Measurements from ENCODE around the gene RNF11. TPM values are rescaled to one million over a fixed set of nuclear protein-coding genes. Genes with fewer than 3 reads are reported as not detected.

Gene RNF11
- total and polyA plus RNA-seq, 7 donors = 44.6 to 123 (median 105) TPM

DNA sequence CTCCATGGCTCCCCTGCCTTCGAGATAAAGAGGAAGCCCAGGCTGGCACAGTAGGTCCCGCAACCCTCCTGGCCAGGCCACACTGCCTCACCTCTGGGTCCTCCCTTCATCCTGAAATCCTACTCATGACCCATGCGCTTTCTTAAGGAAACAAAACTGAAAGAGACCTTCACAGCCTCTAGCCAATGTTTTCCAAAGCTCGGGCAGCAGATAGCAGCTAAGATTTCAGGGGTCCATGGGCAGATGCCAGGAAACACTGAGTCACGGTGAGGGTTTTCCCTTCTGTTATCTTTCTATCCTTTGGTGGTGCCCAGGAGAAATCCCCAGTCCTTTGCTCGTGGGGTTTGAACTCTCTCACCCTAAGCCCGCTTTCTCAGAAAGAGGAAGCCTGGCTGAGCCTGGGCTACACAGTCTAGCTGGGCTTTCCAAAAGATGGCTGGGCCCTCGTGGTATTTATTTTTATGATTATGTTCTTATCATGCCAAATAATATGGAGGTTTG is 67.7 kb downstream of the RNF11 start:
- no peak for TF ChIP-seq POLR2AphosphoS5 (IDR thresholded peaks at IDR 0.05)
- TF ChIP-seq, protein P1, sequence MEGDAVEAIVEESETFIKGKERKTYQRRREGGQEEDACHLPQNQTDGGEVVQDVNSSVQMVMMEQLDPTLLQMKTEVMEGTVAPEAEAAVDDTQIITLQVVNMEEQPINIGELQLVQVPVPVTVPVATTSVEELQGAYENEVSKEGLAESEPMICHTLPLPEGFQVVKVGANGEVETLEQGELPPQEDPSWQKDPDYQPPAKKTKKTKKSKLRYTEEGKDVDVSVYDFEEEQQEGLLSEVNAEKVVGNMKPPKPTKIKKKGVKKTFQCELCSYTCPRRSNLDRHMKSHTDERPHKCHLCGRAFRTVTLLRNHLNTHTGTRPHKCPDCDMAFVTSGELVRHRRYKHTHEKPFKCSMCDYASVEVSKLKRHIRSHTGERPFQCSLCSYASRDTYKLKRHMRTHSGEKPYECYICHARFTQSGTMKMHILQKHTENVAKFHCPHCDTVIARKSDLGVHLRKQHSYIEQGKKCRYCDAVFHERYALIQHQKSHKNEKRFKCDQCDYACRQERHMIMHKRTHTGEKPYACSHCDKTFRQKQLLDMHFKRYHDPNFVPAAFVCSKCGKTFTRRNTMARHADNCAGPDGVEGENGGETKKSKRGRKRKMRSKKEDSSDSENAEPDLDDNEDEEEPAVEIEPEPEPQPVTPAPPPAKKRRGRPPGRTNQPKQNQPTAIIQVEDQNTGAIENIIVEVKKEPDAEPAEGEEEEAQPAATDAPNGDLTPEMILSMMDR (IDR thresholded peaks at IDR 0.05) = no peak
- no peak for TF ChIP-seq EP300 (IDR thresholded peaks at IDR 0.05)
- TF ChIP-seq POLR2A (IDR thresholded peaks at IDR 0.05) = no peak
- peak; percentile 45 for DNase-seq
- Histone ChIP-seq H3K27ac (no peak overlapping the region), H3K36me3 (no peaks in the 10 kb centered on the region), H3K27me3 (peaks cover 0 to 7% (median 0%) of the 10 kb centered on the region in 3 donors), H3K4me3 (no peak overlapping the region), H3K4me1 (no peaks in the 10 kb centered on the region), H3K9me3 (no peaks in the 10 kb centered on the region)
- intact Hi-C loops (cut with DNase I) = no loop called here
- 55 to 70% methylated on average over 8 of the region's 8 CpGs for whole genome bisulfite sequencing, 2 donors

DNA sequence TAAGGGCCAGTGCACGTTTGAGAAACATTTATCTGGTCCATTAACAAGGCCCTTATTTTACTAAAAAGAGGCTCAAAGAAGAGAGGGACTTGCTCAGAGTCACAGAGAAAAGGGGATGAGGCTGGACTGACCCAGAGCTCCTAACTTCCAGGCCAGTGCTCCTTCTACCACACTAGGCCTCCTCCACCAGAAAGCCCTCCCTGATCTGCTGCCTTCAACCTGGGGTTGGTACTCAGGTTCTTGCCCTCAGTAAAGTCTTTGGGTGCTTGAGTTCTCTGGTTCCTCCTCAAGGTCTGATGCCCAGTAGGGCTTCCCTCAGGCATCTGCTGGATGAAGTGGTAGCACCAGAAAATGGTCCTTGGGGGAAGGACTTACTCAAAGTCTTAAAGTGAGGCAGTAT is 68.3 kb downstream of the RNF11 start:
- H3K4me1 ChIP-seq = no peaks in the 10 kb centered on the region
- peaks cover 0 to 7% (median 0%) of the 10 kb centered on the region in 3 donors for H3K27me3 ChIP-seq
- intact Hi-C loops (cut with DNase I) = no loop called here
- TF ChIP-seq POLR2A (IDR thresholded peaks at IDR 0.05) = no peak
- TF ChIP-seq, protein P1 (IDR thresholded peaks at IDR 0.05) = no peak
- TF ChIP-seq EP300 (IDR thresholded peaks at IDR 0.05) = no peak
- no peak for TF ChIP-seq POLR2AphosphoS5 (IDR thresholded peaks at IDR 0.05)
- no peaks in the 10 kb centered on the region for H3K36me3 ChIP-seq
- DNase-seq = peak; percentile 28
- WGBS, 2 donors = 29 to 51% methylated on average over 1 of the region's 1 CpG
- no peak overlapping the region for H3K4me3 ChIP-seq
- no peak overlapping the region for H3K27ac ChIP-seq
- H3K9me3 ChIP-seq = no peaks in the 10 kb centered on the region

DNA sequence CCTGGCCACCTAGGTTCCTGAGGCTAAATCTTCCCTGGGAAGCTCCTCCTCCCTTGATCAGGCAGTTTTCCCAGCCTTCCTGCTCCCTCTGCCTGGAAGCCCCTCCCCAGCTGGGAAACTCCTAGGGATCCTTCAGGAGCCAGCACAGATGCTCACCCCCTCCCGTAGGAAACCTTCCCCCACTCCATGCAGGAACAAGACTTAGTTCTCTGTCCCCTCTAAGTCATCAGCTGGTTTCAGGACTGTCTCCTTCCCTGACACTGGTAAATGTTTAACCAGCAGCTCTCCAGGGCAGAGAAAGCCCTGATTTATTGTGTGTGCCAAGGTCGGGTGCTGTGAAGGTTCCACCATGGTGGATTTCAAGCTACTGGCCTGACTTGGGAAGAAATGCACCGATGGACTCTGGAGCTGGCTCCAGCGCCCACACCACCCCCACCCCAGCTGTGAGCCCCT is 69.3 kb downstream of the RNF11 start:
- Histone ChIP-seq H3K27me3 (peaks cover 0 to 4% (median 0%) of the 10 kb centered on the region in 3 donors), H3K4me3 (no peak overlapping the region), H3K9me3 (no peaks in the 10 kb centered on the region), H3K27ac (no peak overlapping the region), H3K4me1 (no peaks in the 10 kb centered on the region), H3K36me3 (no peaks in the 10 kb centered on the region)
- 18 to 64% methylated on average over 4 of the region's 4 CpGs for WGBS, 2 donors
- no peak for TF ChIP-seq POLR2A (IDR thresholded peaks at IDR 0.05)
- TF ChIP-seq, protein P1 (IDR thresholded peaks at IDR 0.05) = no peak
- no peak for TF ChIP-seq EP300 (IDR thresholded peaks at IDR 0.05)
- no peak for TF ChIP-seq POLR2AphosphoS5 (IDR thresholded peaks at IDR 0.05)
- intact Hi-C loops (cut with DNase I) = no loop called here
- peak; percentile 42 for DNase-seq

GRCh38 chr1:51306950-51307349 is 70.9 kb downstream of the RNF11 start:
- H3K4me3 ChIP-seq = no peak overlapping the region
- H3K9me3 ChIP-seq = no peaks in the 10 kb centered on the region
- no peak overlapping the region for H3K27ac ChIP-seq
- TF ChIP-seq POLR2AphosphoS5 (IDR thresholded peaks at IDR 0.05) (no peak), POLR2A (IDR thresholded peaks at IDR 0.05) (no peak), EP300 (IDR thresholded peaks at IDR 0.05) (no peak)
- TF ChIP-seq, protein P1 (IDR thresholded peaks at IDR 0.05) = no peak
- intact Hi-C loops (cut with DNase I) = no loop called here
- 71 to 88% methylated on average over 5 of the region's 5 CpGs for WGBS, 2 donors
- peak; percentile 43 for DNase-seq
- no peaks in the 10 kb centered on the region for H3K36me3 ChIP-seq
- no peaks in the 10 kb centered on the region for H3K4me1 ChIP-seq
- H3K27me3 ChIP-seq = no peaks in the 10 kb centered on the region

- DNase-seq = peak; percentile 34
- 95% methylated on average over 6 of the region's 6 CpGs for WGBS, 2 donors
- no peaks in the 10 kb centered on the region for H3K36me3 ChIP-seq
- no peak overlapping the region for H3K4me3 ChIP-seq
- H3K27ac ChIP-seq = no peak overlapping the region
- no peaks in the 10 kb centered on the region for H3K4me1 ChIP-seq
- no peaks in the 10 kb centered on the region for H3K9me3 ChIP-seq
- H3K27me3 ChIP-seq = no peaks in the 10 kb centered on the region
- TF ChIP-seq POLR2A (IDR thresholded peaks at IDR 0.05) = no peak
- TF ChIP-seq EP300 (IDR thresholded peaks at IDR 0.05) = no peak
- no peak for TF ChIP-seq POLR2AphosphoS5 (IDR thresholded peaks at IDR 0.05)
- TF ChIP-seq, protein P1 (IDR thresholded peaks at IDR 0.05) = no peak
- intact Hi-C loops (cut with DNase I) = no loop called here
Measured at GRCh38 chr1:51308636-51309035, 72.6 kb downstream of the RNF11 start.

All from sigmoid colon (tissue), 7 donors.